Mucosa of descending colon (tissue), 3 donors: ENCODE measurements around the gene REL. TPM values are rescaled to one million over a fixed set of nuclear protein-coding genes. Genes with fewer than 3 reads are reported as not detected.
"Not testable (repeated sequence)": the region's sequence is repeated elsewhere in the genome, so short reads cannot be mapped to it uniquely, and the experiment has no call there.

Experiments
- ATAC-seq: fragments of 200-7000 bp; cut with Tn5 transposase; one replicate; pipeline ENCODE4 v1.9.1; 2020; ENCODE audit warnings: mild to moderate bottlenecking, moderate library complexity
- DNase-seq, 3 donors: peaks; one replicate each; pipeline ENCODE4 v3.0.0-alpha.2; 2020
- H3K36me3 ChIP-seq: fragments of 200-600 bp; one replicate; pipeline ENCODE4 v1.8.0; 2021; ENCODE audit warnings: low read depth, mild to moderate bottlenecking
- H3K4me1 ChIP-seq: fragments of 200-600 bp; one replicate; pipeline ENCODE4 v1.8.0; 2021; ENCODE audit warnings: low read depth, mild to moderate bottlenecking
- H3K4me3 ChIP-seq: fragments of 200-600 bp; one replicate; pipeline ENCODE4 v1.8.0; 2021; ENCODE audit warnings: mild to moderate bottlenecking
- H3K9me3 ChIP-seq: fragments of 200-600 bp; one replicate; pipeline ENCODE4 v1.8.0; 2021; ENCODE audit warnings: mild to moderate bottlenecking
- intact Hi-C, 2 donors: fragments of 100-400 bp; cut with DNase I in 1 of 2; cut with micrococcal nuclease in 1 of 2; formaldehyde crosslinking; loops; one replicate each; pipeline versions ENCODE4 v1.11.0 to v1.11.1; 2022; cut with DNase I, micrococcal nuclease
- total RNA-seq, 3 donors: library from RNA; stranded (reverse); fragmentation: NEBNext Ultra II Directional in 2 of 3; extraction: Animal tissue kit (Norgen Biotek cat#: 25700) in 2 of 3; gene quantifications; one replicate each; pipeline versions ENCODE4 v1.2.1 to v1.2.4, GENCODE V29; 2021 to 2023
- TF ChIP-seq, protein P1 (sequence below): fragments of 200-600 bp; IDR thresholded peaks from one replicate; pipeline ENCODE4 v1.8.0; 2022; ENCODE audit warnings: antibody characterized with exemption, mild to moderate bottlenecking
- donor health status: DM: no; HTN: no; CAD: no; lungs with moderate emphysema.
- donor health status: DM: no; HTN: no; CAD: no.
- donor health status: DM: no; HTN: yes; CAD: no.

REL gene
- total RNA-seq, 3 donors from 2014 or later = 17.4 to 20.5 (median 18.1) TPM

DNA sequence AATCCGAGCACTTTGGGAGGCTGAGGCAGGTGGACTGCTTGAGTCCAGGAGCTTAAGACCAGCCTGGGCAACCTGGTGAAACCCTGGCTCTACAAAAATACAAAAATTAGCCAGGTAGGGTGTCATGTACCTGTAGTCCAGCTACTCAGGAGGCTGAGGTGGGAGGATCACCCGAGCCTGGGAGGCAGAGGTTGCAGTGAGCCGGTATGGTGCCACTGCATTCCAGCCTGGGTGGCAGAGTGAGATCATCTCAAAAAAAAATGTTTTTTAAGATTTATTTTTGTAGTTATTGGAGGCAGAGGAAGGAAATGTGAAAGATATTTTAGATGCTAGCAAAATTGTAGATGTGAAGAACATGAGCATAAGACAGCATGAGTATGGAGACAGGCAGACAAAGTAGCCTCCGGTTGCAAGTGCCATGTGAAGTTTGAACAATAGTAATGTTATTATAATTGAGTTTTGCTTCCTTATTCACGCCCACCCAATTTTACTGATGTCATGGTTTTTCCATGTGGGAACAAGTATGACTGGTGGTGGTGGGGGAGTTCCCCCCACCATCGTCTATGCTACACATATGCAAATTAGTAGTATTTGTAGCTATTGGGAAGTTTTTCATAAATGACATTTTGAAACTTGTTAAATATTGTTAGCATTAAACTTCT lies 18.0 kb downstream of the REL start:
- TF ChIP-seq, protein P1, sequence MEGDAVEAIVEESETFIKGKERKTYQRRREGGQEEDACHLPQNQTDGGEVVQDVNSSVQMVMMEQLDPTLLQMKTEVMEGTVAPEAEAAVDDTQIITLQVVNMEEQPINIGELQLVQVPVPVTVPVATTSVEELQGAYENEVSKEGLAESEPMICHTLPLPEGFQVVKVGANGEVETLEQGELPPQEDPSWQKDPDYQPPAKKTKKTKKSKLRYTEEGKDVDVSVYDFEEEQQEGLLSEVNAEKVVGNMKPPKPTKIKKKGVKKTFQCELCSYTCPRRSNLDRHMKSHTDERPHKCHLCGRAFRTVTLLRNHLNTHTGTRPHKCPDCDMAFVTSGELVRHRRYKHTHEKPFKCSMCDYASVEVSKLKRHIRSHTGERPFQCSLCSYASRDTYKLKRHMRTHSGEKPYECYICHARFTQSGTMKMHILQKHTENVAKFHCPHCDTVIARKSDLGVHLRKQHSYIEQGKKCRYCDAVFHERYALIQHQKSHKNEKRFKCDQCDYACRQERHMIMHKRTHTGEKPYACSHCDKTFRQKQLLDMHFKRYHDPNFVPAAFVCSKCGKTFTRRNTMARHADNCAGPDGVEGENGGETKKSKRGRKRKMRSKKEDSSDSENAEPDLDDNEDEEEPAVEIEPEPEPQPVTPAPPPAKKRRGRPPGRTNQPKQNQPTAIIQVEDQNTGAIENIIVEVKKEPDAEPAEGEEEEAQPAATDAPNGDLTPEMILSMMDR = no peak
- Histone ChIP-seq H3K9me3 (no peaks in the 10 kb centered on the region), H3K4me3 (no peak overlapping the region), H3K36me3 (no peaks in the 10 kb centered on the region), H3K4me1 (no peaks in the 10 kb centered on the region)
- ATAC-seq (no peak), DNase-seq (no peak)
- intact Hi-C loops = no loop called here

DNA sequence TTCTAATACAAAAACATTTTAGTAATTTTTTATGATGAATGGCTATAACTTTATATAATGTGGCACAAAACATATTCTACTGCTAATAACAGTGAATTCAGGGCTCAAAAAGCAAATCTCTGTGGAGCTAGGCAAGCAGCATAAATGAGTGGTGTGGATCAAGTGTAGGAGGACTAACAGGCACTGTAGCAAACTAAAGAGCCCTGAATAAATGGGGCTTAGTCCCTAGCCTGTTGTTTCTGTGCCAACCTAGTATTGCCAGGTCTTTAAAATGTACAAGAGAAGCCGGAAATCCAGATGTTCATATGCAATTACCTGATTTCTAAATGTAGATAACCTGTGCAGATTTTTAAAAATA lies 18.5 kb downstream of the REL start:
- TF ChIP-seq, protein P1 = no peak
- ATAC-seq = no peak
- Histone ChIP-seq H3K9me3 (no peaks in the 10 kb centered on the region), H3K4me3 (no peak overlapping the region), H3K4me1 (no peaks in the 10 kb centered on the region), H3K36me3 (no peaks in the 10 kb centered on the region)
- intact Hi-C loops = no loop called here
- DNase-seq = no peak

- ATAC-seq, H3K4me1 ChIP-seq, intact Hi-C loops, H3K9me3 ChIP-seq, H3K36me3 ChIP-seq, H3K4me3 ChIP-seq, DNase-seq: not testable (repeated sequence)
These were observed 19.9 kb downstream of the REL start for GRCh38 chr2:60901296-60901695.

DNA sequence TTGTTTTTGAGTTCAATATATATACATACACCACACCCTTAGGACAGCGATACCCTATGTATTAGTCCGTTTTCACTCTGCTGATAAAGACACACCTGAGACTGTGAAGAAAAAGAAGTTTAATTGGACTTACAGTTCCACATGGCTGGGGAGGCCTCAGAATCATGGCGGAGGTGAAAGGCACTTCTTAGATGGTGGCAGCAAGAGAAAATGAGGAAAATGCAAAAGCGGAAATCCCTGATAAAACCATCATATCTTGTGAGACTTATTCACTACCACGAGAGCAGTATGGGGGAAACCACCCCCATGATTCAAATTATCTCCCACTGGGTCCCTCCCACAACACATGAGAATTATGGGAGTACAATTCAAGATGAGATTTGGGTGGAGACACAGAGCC lies 24.5 kb downstream of the REL start:
- H3K9me3 ChIP-seq, H3K36me3 ChIP-seq, ATAC-seq, H3K4me1 ChIP-seq, intact Hi-C loops, H3K4me3 ChIP-seq, DNase-seq: not testable (repeated sequence)

DNA sequence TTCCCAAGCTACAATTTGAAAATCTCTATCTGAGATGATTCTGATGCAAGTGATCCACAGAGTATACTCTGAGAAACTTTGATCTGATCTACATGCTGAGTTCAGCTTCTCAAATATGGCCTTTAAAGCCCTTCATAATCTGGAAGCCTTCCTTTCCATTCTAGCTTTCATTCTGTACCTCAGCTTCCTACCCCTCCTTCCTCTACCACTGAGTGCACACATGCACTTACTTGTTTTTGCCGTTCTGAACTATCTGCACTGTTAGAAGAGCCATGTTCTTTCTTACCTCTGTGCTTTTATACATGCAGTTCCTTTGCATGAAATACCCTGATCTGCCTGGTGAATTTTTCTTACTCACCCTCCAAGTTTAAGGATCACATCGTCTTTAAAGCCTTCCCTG lies 25.0 kb downstream of the REL start:
- intact Hi-C loops = no loop called here
- Histone ChIP-seq H3K9me3 (no peaks in the 10 kb centered on the region), H3K4me3 (no peak overlapping the region), H3K4me1 (no peaks in the 10 kb centered on the region), H3K36me3 (no peaks in the 10 kb centered on the region)
- ATAC-seq (no peak), DNase-seq (no peak)
- TF ChIP-seq, protein P1 = no peak

DNA sequence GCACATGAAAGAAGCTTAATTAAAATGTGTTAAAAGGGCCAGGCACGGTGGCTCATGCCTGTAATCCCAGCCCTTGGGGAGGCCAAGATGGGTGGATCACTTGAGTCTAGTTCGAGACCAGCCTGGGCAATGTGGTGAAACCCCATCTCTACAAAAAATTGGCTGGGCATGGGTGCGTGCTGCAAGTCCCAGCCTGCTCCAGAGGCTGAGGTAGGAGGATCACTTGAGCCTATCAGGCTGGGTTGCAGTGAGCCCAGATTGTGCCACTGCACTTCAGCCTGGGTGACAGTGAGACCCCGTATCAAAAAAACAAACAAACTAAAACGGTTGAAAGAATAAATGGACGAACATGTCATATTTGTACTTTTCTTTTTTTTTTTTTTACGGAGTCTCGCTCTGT lies 26.0 kb downstream of the REL start:
- TF ChIP-seq, protein P1 = no peak

More for the DNA sequence above, 26.0 kb downstream of the REL start:
- no peak overlapping the region for H3K4me3 ChIP-seq
- DNase-seq (no peak), ATAC-seq (no peak)
- intact Hi-C loops = no loop called here
- H3K4me1 ChIP-seq = no peaks in the 10 kb centered on the region
- no peaks in the 10 kb centered on the region for H3K9me3 ChIP-seq
- H3K36me3 ChIP-seq = no peaks in the 10 kb centered on the region
